Measurements from ENCODE around the gene IQCN.

Gene IQCN

GRCh38 chr19:18232540-18233223, 41.6 kb downstream of the IQCN start:
- DNase-seq (ENCODE audit: low read depth in 2 of 2, low spot score in 1 of 2) = no peak

GRCh38 chr19:18231775-18232174, 42.5 kb downstream of the IQCN start:
- no peak for DNase-seq (ENCODE audit: low read depth in 2 of 2, low spot score in 1 of 2)

- DNase-seq (ENCODE audit: low read depth in 2 of 2, low spot score in 1 of 2) = no peak
These were observed 43.1 kb downstream of the IQCN start for GRCh38 chr19:18230941-18231734.

GRCh38 chr19:18229915-18230314, 44.3 kb downstream of the IQCN start:
- DNase-seq (ENCODE audit: low read depth in 2 of 2, low spot score in 1 of 2) = no peak

- DNase-seq (ENCODE audit: low read depth in 2 of 2, low spot score in 1 of 2) = no peak
These were observed 44.8 kb downstream of the IQCN start for GRCh38 chr19:18229474-18229873.

GRCh38 chr19:18227781-18228271, 46.4 kb downstream of the IQCN start:
- no peak for DNase-seq (ENCODE audit: low read depth in 2 of 2, low spot score in 1 of 2)

GRCh38 chr19:18226956-18227780, 47.1 kb downstream of the IQCN start:
- no peak for DNase-seq (ENCODE audit: low read depth in 2 of 2, low spot score in 1 of 2)

- DNase-seq (ENCODE audit: low read depth in 2 of 2, low spot score in 1 of 2) = no peak
These were observed 48.4 kb downstream of the IQCN start, which contains the start of gene PDE4C for GRCh38 chr19:18225702-18226468. Gene PDE4C, minus strand, starts transcription at chr19:18226438. Its CDS starts 23 bp downstream, at chr19:18226415.

GRCh38 chr19:18225355-18225701, 48.9 kb downstream of the IQCN start:
- no peak for DNase-seq (ENCODE audit: low read depth in 2 of 2, low spot score in 1 of 2)

- peak; percentile 32 to 60 for DNase-seq (ENCODE audit: low read depth in 2 of 2, low spot score in 1 of 2)
These were observed 49.5 kb downstream of the IQCN start for GRCh38 chr19:18224525-18225354.

- DNase-seq (ENCODE audit: low read depth in 2 of 2, low spot score in 1 of 2) = no peak
These were observed 50.3 kb downstream of the IQCN start for GRCh38 chr19:18223860-18224524.

GRCh38 chr19:18221815-18222725, 52.2 kb downstream of the IQCN start:
- DNase-seq (ENCODE audit: low read depth in 2 of 2, low spot score in 1 of 2) = no peak

GRCh38 chr19:18220632-18221275, 53.5 kb downstream of the IQCN start:
- no peak for DNase-seq (ENCODE audit: low read depth in 2 of 2, low spot score in 1 of 2)

GRCh38 chr19:18219911-18220631, 54.2 kb downstream of the IQCN start:
- no peak for DNase-seq (ENCODE audit: low read depth in 2 of 2, low spot score in 1 of 2)

- no peak for DNase-seq (ENCODE audit: low read depth in 2 of 2, low spot score in 1 of 2)
These were observed 55.7 kb downstream of the IQCN start for GRCh38 chr19:18218600-18218999.

GRCh38 chr19:18218159-18218558, 56.1 kb downstream of the IQCN start:
- no peak for DNase-seq (ENCODE audit: low read depth in 2 of 2, low spot score in 1 of 2)

- no peak for DNase-seq (ENCODE audit: low read depth in 2 of 2, low spot score in 1 of 2)
These were observed 57.5 kb downstream of the IQCN start for GRCh38 chr19:18216789-18217188.

Measured in stimulated activated CD8-positive, alpha-beta memory T cell treated with anti-CD3 and anti-CD28 coated beads, Interleukin-4, amount 100 ng/mL, for 1 hour (primary cell).